GM18520 (cell line): ENCODE measurements around the gene KCNJ16.
A peak's percentile ranks its signal among the peaks of the same experiment; 100 is the strongest.

Source experiments
- ATAC-seq: cut with Tn5 transposase; IDR thresholded peaks from one replicate; pipeline ENCODE4 v1.9.1; 2021; ENCODE audit not compliant: unreplicated experiment

The KCNJ16 gene

DNA sequence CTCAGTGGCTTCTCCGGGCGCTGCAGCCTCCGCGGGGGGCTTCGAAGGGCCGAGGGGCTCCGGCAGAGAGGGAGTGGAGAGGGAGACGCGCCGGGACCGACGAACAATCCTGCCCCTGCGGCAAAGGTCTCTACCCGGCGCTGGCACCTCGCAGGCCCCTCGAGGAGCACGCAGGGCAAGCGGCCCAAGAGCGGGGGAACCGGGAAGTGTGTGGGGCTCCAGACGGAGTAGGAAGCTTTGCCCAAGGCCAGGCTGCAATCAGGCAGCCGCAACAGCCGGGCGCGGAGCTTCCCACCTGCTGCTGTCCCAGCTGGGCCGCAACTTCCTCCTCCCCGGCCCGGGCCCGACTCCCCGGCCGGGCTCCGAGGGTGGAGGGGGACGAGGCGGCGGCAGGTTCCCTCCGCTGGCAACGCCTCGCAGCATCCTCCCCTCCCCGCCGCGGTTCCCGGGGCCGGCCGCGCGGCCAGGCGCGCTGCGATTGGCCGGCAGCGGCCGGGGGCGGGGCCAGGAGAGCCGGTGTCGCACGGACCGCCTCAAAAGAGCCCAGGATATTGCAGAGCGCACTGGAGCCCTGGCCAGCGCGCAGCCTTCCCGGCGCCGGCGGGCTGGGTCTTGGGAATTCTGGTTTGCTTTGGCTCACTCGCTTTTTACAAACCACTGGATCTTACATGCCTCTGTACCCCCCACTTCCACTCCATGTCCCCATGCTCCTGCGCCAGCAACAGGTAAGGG is 94.1 kb downstream of the KCNJ16 start, which contains the start of gene KCNJ2:
TSS of gene KCNJ2 (plus strand) at position 556 of the 732 bp plus-strand sequence. CDS start 5,508 bp downstream, outside the sequence.
- ATAC-seq = peak; percentile 84

DNA sequence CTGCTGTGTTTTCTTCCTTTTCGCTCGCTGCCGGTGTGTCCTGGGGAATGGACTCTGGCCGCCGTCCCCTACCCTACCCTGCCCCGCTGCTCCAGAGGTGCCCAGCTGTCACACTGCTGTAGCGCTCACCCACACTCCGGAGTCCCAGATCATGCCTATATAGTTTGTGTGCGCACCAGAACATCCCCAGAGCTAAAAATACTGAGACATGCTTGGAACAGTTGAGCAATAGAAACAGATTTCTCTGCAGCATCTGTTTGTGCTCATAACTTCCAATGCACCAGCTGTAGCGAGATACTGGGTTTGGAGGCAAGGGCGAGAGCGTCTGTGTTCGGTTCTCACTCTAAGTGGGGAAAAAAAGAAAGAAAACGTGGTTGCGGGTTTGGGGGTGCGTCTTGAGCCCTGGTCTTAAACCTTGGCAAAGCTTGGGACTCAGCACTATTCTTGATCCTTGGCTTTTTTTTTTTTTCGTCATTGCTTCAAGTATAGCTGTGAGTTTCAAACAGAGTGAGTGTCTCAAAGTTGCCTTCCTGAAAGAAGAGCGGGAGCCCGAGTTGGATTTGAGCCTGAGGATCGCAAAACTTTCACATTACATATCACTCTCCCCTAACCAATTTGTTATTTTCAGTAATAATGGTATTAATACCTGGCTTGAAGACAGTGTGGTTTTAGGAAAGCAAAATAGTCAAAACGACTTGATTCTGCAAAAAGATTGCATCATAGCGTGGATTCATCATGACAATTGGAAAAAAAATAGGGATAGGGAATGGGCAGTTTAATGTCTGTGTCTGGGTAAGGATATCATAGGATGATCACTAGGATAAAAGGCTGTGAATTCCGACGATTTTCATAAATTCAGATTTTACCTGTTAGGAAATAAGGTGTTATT is 94.9 kb downstream of the KCNJ16 start:
- ATAC-seq = no peak

DNA sequence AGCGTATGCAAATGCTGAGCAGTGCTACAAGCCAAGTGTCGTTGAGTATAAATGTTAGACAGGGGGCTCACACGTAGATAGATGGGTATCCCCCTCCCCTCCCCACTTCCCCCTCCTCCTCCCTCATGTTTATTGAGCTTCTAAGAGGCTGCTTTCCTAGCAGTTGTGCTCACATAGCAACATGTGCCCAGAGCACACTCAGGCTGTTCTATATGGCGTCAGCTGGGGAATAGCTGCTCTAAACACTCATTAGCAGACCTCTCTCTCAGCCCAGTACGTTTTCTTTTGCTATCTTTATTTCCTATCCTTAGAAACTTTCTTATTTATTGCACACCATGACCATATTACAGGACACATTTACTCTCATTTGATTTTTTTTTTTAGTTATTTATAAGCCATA is 96.1 kb downstream of the KCNJ16 start:
- ATAC-seq = no peak

DNA sequence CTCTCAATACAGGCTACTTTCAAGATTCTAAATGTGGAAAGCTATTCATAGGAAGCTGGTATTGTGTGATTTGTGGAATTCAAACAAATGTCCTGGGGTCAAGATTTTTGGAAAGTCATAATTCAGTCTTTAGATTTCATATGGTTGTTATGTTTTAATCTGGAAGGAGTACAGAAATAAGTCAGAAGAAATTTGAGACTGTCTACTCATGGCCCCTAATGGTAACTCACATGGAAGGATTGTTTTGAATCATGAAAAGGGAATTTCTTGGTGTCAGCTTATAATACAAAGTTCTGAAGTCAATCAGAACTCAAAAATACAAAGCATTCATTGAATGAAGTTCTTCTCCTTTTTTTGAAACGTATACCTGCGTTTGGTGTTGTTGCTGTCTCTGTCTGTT is 97.4 kb downstream of the KCNJ16 start:
- ATAC-seq = no peak

DNA sequence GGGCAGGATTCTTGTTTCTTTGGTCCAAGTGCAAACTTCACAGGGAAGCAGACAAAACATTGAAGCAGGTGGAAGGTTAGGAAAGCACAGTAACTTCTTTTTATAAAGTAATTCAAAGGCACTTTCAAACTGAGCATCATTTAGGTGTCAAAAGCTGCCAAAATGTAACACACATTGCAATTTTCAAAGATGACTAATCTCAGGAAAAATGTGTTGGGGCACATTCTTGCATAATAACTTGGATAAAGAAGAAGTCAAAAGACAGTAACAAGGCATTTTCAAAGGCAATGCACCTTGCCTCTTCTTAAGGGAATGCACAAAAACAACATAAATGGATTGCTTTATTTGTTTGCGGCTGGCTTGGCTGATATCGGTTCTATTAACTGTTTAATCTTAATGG is 97.9 kb downstream of the KCNJ16 start:
- ATAC-seq = no peak

DNA sequence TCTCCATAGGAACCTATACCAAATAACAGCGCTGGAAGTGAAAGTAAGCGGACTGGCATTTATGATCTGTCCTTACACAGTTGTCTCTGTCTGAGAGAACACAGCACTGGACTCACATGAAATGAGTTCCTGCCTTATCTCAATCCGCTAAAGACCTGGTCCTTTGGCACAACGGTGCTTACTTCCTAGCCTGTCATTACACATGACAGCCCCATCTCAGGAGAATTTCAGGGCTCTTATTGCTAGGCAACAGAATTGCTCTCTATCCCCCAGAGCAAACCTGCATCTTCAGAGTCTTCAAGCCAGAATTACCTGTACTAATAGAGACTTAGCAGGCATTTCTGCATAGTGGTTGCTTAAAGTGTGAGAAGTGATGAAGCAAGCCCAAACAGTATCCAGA is 98.7 kb downstream of the KCNJ16 start:
- ATAC-seq = no peak

DNA sequence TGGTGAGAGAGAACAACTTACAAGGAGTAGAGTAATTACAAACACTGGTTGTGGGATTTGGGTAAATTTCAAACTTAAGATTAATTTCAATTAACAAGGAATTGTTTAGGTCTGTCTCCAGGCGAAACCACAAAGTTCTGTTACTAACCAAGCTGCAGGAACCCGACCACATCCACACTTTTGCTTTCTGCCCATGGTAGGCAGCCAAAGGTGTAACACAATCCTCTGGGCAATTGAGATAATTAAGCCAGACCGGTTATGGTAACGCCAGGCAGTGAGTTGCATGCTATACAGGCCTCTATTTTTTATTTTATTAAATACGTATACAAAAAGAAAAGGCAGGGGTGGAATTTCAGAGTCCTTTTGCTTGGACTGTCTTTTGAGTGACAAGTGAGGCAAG is 106.4 kb downstream of the KCNJ16 start:
- no peak for ATAC-seq

DNA sequence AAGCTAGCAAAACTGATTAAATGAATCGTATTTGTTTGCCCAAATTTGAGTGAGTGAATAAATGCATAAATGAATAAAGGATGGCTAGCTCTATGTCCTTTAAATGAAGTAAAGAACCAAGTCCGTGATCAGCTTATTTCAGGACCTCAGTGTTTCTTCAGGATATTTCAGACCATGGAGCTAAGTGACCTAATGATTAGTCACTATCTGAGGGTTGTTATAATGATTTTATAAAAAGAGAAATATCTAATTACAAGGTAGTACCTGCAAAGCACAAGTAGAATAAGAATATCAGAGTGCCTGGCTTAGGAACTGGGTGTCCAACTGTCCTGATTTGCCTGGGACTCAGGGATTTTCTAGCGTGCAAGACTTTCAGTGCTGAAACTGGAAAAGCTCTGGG is 106.8 kb downstream of the KCNJ16 start:
- no peak for ATAC-seq

DNA sequence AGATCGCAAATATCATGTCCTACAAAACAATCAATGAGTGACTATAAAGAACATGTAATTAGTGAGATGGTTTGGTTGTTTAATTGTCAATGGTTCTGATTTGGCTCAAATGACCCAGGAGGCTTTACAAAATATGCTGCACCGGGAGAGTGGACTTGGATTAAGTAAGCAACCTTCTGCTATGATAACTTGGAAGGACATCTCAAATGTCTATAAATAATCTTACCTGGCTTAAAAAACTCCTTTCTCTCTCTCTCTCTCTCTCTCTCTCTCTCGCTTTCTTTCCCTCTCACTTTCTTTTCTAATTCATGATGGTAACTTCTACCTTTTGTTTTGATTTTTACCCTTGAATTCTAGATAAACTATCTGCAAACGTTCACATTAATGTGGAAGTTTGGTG is 108.5 kb downstream of the KCNJ16 start:
- no peak for ATAC-seq

DNA sequence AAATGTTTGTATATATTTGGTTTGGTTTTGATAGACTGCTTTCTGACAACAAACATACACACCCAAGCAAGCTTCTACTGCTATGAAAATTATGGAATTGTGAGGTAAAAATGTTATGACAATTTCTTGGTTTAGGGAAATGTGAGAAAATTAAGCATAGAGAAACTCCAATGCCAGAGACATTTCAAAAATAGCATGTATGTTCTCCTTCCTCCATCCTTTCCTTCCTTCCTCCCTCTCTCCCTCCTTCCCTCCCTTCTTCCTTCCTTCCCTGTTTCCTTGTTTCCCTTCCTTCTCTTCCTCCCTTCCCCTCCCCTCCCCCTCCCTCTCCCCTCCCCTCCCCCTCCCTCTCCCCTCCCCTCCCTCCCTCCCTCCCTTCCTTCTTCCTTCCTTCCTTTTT is 109.2 kb downstream of the KCNJ16 start:
- no peak for ATAC-seq

DNA sequence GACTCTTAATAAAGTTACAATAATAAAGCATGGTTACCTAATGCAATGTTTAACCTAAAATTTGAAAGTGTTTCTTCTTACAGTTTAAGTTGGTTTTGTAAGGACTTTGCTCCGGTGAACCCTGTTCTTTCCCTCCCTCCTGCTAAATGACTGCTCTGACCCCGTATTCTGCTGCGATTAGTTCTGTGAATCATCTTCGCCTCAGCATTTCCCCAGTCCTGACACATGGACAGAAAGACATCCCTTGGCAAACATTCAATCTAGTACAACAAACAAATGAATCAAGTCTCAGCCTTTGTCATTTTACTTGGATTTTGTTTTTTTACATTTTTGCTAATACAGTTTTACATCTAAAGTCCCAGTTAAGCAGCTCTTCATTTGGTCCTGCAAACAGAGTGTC is 109.7 kb downstream of the KCNJ16 start:
- ATAC-seq = no peak
